HepG2 (cell line): ENCODE data around the gene MB21D2. TPM values are rescaled to one million over a fixed set of nuclear protein-coding genes. Genes with fewer than 3 reads are reported as not detected.

Experiments
- ATF1 ChIP-seq: IDR thresholded peaks from 2 replicates; pipeline ENCODE4 v1.6.1; 2016; ENCODE audit warnings: mild to moderate bottlenecking, control low read depth
- DR1 ChIP-seq: sonication (generic); formaldehyde crosslinking; IDR thresholded peaks from 2 replicates; pipeline ENCODE4 v1.8.0; 2021; ENCODE audit warnings: mild to moderate bottlenecking, missing genetic modification reagents, inconsistent platforms
- HOXA9 ChIP-seq: sonication (generic); formaldehyde crosslinking; IDR thresholded peaks from 2 replicates; pipeline ENCODE4 v1.8.1; 2022; ENCODE audit warnings: missing genetic modification reagents, mild to moderate bottlenecking, moderate library complexity, borderline replicate concordance
- KIAA2018 ChIP-seq: sonication (generic); formaldehyde crosslinking; IDR thresholded peaks from 2 replicates; pipeline ENCODE4 v1.5.0; 2020; ENCODE audit warnings: mild to moderate bottlenecking, missing genetic modification reagents, borderline replicate concordance
- LRRFIP1 ChIP-seq: sonication (generic); formaldehyde crosslinking; conservative IDR thresholded peaks from 2 replicates; pipeline ENCODE4 v1.4.0; 2020; ENCODE audit warnings: missing genetic modification reagents
- MED8 ChIP-seq: sonication (generic); formaldehyde crosslinking; IDR thresholded peaks from 2 replicates; pipeline ENCODE4 v1.8.1; 2023; ENCODE audit warnings: mild to moderate bottlenecking, missing genetic modification reagents; ENCODE audit not compliant: insufficient replicate concordance
- PRDM15 ChIP-seq: sonication (generic); formaldehyde crosslinking; IDR thresholded peaks from 2 replicates; pipeline ENCODE4 v1.4.0; 2020; ENCODE audit warnings: missing genetic modification reagents
- SRY ChIP-seq: sonication (generic); formaldehyde crosslinking; IDR thresholded peaks from 2 replicates; pipeline ENCODE4 v1.8.0; 2022; ENCODE audit warnings: mild to moderate bottlenecking, missing genetic modification reagents
- THAP7 ChIP-seq: sonication (generic); formaldehyde crosslinking; IDR thresholded peaks from 2 replicates; pipeline ENCODE4 v1.8.1; 2023; ENCODE audit warnings: mild to moderate bottlenecking, missing genetic modification reagents
- ZC3H13 ChIP-seq: sonication (generic); formaldehyde crosslinking; IDR thresholded peaks from 2 replicates; pipeline ENCODE4 v1.8.1; 2023; ENCODE audit warnings: mild to moderate bottlenecking, missing genetic modification reagents, moderate library complexity
- ZMYM2 ChIP-seq: sonication (generic); formaldehyde crosslinking; IDR thresholded peaks from 2 replicates; pipeline ENCODE4 v1.8.0; 2022; ENCODE audit warnings: mild to moderate bottlenecking, missing genetic modification reagents
- ZNF572 ChIP-seq: sonication (generic); formaldehyde crosslinking; IDR thresholded peaks from 2 replicates; pipeline ENCODE4 v1.5.1; 2020; ENCODE audit warnings: mild to moderate bottlenecking, missing genetic modification reagents
- ZNF576 ChIP-seq: sonication (generic); formaldehyde crosslinking; IDR thresholded peaks from 2 replicates; pipeline ENCODE4 v1.4.0; 2020; ENCODE audit warnings: mild to moderate bottlenecking, missing genetic modification reagents
- ZNF644 ChIP-seq: IDR thresholded peaks from 2 replicates; pipeline ENCODE4 v1.6.1; 2016; ENCODE audit warnings: low read depth
- polyA plus RNA-seq, 8 experiments: library from polyadenylated mRNA; depleted of rRNA in 3 of 8; stranded (reverse) in 7 of 8; unstranded in 1 of 8; fragments of >200 nt; fragmentation: Illumina TruSeq in 4 of 8; extraction: Trizol in 4 of 8; gene quantifications; 2 replicates each; pipeline versions ENCODE4 v1.2.1 to v1.2.3, GENCODE V29; 2011 to 2016; ENCODE audit warnings: low read depth in 4 of 8, missing spikeins in 1 of 8, mixed read lengths in 1 of 8; ENCODE audit not compliant: insufficient read depth in 1 of 8
- total RNA-seq, 5 experiments: library from RNA; depleted of rRNA; stranded (reverse); fragments of >200 nt; fragmentation: Illumina TruSeq; extraction: Trizol; gene quantifications; 2 replicates each; pipeline ENCODE4 v1.2.3, GENCODE V29; 2016; ENCODE audit warnings: low read depth in 1 of 5

MB21D2 gene
- total and polyA plus RNA-seq, 2 of the 13 experiments (the other 11 are each of a cell fraction or from before 2014, with no cell fraction given): 0.90 to 1.6 TPM

DNA sequence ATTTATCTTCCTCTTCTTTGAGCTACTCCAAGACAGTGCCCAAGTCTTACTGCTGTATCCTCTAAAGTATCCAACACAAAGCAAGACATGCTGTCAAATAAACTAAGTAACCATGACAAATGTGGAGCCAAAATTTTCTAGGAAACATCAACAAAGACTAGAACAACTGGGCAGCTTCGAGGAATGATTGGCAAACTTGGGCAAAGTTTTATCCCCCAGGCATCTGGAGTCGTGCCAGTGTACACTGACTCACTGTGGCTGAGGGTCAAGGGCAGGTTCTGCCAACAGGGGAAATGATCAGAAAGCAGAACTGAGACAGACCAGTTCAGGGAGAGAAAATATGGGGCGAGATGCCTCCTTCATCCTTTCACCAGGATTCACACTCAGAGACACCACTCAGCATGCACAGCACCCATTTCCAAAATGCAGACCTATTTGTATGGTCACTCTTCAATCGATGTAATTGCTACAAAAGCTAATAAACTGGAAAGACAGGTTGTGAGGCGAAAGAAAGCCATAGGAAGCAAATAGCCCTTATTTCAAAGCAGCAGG lies 65.8 kb downstream of the MB21D2 start (continued):
- no peak for TF ChIP-seq THAP7 (CRISPR knock-in tag)
- TF ChIP-seq HOXA9 (CRISPR knock-in tag): no peak
- TF ChIP-seq MED8 (CRISPR knock-in tag): no peak
- no peak for TF ChIP-seq LRRFIP1 (CRISPR knock-in tag)
- TF ChIP-seq DR1 (CRISPR knock-in tag): no peak
- TF ChIP-seq ZC3H13: no peak
- TF ChIP-seq PRDM15 (CRISPR knock-in tag): no peak
- no peak for TF ChIP-seq KIAA2018 (CRISPR knock-in tag)
- no peak for TF ChIP-seq ATF1 (CRISPR knock-in tag)
- no peak for TF ChIP-seq SRY (CRISPR knock-in tag)
- TF ChIP-seq ZNF576 (CRISPR knock-in tag): no peak
- no peak for TF ChIP-seq ZNF572 (CRISPR knock-in tag)
- TF ChIP-seq ZNF644 (CRISPR knock-in tag): no peak
- TF ChIP-seq ZMYM2: no peak
